GM21786 (cell line): Measurements from ENCODE around the gene ABCG1.
"Not testable (repeated sequence)": the region's sequence is repeated elsewhere in the genome, so short reads cannot be mapped to it uniquely, and the experiment has no call there.

ENCODE experiments used
- ATAC-seq: cut with Tn5 transposase; IDR thresholded peaks from one replicate; pipeline ENCODE4 v1.9.1; 2021; ENCODE audit not compliant: unreplicated experiment

ABCG1 gene

DNA sequence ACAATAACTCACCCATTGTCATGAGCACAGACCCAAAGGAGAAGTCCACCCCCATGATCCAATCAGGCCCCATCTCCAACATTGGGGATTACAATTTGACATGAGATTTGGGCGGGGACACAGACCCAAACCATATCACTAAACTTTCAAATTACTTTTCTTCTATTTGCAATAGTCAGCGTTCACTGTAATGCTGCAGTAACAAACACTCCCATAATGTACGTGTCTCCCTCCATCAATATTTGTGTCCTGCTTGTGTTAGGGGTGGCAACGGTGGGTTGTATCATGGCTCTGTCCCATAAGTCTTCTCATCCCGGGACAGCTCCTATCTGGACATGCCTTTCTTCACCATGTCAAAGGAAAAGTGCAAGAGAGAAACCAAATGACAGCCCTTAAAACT is 70.0 kb downstream of the ABCG1 start:
- no peak for ATAC-seq

DNA sequence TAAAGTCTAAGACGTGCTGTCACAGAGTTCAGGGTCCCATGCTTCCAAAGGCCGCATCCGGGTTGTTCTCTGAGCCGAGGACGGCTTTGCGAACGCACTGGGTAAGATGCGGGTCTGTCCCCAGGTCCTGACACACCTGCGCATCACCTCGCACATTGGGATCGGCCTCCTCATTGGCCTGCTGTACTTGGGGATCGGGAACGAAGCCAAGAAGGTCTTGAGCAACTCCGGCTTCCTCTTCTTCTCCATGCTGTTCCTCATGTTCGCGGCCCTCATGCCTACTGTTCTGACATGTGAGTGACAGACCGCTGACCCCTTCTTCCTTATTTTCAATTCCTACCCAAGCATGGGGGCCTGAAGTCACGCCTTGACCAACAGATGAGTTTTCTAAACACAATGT is 71.0 kb downstream of the ABCG1 start:
- no peak for ATAC-seq

DNA sequence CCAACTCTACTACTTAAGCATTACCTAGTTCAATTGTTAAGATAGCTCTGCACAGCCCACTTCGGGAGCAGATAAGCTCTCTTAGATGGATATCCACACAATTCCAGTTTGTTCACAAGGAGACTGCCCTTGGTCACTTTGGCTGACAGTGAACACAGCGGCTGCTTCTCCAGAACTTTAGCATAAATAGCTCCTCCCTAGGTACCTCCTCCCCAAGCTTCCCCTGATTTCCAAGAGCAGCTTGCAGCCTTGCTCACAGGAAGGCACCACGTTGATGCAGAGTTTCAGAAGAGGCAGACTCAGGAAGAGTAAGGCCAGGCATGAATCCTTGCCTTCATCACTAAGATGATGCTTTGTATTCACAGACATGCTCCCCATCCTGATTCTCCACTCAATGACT is 71.6 kb downstream of the ABCG1 start:
- ATAC-seq, result no peak

DNA sequence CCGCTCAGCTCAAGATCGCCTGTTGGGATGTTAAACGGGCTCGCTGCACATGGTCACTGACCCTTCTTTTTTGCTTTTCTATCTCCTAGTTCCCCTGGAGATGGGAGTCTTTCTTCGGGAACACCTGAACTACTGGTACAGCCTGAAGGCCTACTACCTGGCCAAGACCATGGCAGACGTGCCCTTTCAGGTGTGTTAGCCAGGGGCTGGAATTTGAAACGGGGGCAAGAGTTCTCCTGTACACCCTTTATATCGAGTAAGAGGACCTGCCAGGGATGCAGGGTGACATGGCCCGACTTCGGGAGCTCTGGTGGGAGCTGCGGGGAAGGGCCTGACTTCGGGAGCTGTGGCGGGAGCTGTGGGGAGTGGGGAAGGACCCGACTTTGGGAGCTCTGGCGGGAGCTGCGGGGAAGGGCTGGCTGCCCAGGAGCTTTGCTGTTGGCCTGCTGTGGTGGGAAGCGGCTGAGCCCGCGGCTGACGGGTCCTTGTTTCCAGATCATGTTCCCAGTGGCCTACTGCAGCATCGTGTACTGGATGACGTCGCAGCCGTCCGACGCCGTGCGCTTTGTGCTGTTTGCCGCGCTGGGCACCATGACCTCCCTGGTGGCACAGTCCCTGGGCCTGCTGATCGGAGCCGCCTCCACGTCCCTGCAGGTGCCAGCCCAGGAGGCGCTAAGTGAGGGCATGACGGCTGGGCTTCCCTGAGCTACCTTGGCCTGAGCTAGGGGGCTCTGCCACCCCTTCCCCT is 72.2 kb downstream of the ABCG1 start:
- no peak for ATAC-seq

DNA sequence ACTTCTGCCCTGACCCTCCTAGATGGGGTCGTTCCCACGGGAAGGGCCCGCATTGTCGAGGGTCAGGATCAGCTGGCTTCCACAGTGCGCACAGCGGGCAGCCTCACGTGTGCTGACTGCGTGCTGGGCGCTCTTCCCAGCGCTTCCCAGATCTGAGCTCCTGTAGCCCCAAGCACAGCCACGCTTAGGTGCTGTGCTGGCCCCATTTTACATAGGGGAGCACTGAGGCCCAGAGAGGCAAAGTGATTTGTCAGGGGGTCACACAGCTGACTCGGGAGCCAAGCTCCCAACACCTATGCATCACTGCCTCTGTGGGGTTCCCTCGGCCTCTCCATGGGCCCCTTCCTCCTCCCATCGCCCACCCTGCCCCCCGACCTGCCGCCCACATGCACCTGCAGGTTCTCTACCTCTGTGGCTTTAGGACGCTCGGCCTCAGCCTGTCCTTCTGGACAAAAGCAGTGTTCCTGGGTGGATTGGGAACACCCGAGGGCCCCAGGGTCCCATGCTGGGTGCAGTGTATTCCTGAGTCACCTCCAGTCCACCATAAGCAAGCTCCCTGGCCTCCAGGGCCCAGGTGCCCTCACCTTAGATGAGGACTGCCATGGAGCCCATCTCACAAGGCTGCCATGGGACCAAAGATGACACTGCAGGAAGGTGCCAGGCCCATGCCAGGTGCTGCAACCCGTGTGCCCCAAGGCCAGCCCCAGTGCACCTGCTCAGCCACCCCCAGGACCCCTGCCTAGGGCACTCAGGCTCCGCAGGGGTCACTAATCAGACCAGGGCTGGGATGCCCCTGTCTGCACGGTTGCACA is 73.0 kb downstream of the ABCG1 start:
- ATAC-seq, result no peak

DNA sequence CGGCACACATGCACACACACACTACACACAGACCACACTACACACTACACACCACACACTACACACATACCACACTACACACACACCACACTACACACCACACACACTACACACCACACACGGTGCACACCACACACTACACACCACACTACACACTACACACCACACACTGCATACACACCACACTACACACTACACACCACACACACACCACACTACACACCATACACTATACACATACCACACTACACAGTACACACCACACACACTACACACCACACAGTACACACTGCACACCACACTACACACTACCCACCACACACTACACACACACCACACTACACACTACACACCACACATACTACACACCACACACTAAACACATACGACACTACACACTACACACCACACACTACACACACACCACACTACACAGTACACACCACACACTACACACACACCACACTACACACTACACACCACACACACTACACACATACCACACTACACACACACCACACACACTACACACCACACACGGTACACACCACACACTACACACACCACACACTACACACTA is 73.7 kb downstream of the ABCG1 start:
- ATAC-seq, result not testable (repeated sequence)

DNA sequence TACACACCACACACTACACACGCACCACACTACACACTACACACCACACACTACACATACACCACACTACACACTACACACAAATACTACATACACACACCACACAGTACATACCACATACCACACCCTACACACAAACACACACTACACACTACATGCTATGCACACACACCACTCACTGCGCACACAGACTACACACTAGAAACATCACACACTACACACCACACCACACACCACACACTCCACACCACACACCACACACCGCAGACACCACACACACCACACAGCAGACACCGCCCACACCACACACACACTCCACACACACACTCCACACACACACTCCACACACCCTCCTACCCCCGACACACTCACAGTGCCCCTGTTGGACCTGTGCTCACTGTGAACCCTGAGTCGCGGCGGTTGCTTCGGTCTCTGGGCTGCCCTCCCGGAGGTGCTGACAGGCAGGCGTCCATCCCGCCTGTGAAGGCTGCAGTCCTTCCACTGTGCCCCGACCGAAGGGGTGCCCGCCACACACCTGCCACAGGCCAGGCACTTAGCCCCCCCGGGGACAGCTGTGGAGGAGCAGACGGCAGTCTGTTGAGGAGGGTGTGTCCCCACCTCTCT is 74.8 kb downstream of the ABCG1 start:
- ATAC-seq, result no peak

DNA sequence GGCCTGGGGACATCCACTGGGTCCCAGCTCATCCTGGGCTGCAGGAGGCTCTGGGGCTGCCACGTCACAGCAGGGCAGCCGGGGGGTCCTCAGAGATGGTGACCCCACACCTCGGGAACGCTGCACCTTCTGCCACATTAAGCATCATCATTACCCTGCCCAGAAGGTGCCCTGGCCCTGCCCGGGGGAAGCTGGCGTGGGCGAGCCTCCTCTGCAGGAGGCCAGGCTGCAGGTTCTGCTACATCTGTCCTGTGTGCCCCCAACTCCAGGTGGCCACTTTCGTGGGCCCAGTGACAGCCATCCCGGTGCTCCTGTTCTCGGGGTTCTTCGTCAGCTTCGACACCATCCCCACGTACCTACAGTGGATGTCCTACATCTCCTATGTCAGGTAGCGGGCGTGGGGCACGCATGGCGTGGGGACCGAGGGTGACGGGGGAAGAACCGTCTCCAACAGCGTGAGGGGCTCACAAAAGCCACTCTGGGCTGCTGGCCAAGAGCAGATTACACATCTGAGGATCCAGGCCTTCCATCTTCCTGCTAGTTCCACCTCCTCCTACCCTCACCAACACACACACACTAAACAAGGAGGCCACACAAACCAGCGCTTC is 75.4 kb downstream of the ABCG1 start:
- ATAC-seq, result no peak

DNA sequence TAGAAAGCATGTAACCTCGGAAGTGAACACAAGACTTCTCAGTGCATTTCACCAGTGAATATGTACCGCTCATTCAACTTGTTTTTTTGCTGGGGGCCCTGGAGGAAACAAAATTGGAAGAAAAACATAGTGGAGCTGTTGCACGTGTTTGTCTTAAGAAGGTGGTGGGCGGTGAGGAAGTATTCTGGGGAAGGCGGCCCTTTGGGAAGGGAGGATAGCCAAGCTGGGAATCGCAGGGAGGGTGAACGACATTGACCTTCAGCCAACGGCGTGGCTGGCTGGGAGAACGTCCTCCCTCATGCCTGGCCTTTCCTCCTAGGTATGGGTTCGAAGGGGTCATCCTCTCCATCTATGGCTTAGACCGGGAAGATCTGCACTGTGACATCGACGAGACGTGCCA is 76.9 kb downstream of the ABCG1 start:
- no peak for ATAC-seq

DNA sequence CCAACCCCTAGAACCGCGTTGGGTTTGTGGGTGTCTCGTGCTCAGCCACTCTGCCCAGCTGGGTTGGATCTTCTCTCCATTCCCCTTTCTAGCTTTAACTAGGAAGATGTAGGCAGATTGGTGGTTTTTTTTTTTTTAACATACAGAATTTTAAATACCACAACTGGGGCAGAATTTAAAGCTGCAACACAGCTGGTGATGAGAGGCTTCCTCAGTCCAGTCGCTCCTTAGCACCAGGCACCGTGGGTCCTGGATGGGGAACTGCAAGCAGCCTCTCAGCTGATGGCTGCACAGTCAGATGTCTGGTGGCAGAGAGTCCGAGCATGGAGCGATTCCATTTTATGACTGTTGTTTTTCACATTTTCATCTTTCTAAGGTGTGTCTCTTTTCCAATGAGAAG is 77.6 kb downstream of the ABCG1 start:
- no peak for ATAC-seq

DNA sequence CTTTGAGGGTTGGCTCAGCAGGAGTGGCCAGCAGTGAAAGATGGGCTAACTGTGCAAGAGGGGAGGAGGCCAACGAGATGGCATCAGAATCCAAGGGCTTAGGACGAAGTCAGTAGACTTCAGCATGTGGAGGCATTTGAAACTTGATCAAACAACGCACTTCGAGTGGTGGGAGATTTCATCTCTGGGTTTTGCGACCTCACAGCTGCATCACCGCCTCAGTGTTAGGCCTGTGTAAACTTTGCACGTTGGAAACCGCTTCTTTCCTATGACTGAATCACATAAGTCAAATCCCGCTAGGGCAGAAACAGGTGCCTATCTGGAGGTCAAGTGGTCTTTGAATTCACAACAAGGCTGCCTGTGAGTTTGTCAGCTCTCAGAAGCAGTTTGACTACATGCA is 78.4 kb downstream of the ABCG1 start:
- no peak for ATAC-seq

DNA sequence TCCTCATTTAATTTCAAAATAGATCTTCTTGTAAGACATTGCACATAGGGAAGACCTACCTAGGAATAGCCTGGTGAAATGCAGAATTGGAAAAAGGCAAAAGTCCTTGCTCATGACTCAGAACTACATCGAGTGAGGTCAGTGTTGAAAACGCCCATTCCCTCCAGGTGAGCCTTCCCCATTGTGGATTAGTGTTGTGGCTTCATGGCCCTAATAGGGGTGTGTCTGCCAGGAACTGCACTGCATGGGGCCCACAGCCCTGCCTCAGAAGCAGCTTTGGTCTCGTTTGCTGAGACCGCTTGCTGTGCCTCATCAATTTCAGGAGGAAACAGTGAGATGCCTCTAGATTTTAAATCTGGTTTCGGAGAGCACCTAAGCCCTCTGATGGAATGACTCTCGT is 79.3 kb downstream of the ABCG1 start:
- ATAC-seq, result no peak

DNA sequence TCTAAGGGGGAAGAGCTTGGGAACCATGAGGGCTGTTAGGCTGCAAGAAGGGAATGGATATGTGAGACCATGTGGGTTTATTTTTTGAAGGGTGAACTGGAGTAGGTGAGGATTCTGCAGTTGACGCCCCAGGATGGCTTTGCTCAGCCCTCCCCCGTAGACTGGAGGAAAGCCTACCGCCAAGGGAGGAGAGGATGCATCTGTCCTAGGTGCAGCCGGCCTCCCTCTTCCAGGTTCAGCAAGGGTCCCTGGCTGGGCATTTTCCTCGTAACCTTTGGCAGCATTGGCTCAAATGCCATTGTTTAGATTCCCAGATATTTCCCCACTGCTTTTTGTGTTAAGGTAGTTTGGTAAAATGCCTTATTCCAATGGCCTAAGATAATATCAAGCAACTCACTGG is 79.7 kb downstream of the ABCG1 start:
- ATAC-seq, result no peak

DNA sequence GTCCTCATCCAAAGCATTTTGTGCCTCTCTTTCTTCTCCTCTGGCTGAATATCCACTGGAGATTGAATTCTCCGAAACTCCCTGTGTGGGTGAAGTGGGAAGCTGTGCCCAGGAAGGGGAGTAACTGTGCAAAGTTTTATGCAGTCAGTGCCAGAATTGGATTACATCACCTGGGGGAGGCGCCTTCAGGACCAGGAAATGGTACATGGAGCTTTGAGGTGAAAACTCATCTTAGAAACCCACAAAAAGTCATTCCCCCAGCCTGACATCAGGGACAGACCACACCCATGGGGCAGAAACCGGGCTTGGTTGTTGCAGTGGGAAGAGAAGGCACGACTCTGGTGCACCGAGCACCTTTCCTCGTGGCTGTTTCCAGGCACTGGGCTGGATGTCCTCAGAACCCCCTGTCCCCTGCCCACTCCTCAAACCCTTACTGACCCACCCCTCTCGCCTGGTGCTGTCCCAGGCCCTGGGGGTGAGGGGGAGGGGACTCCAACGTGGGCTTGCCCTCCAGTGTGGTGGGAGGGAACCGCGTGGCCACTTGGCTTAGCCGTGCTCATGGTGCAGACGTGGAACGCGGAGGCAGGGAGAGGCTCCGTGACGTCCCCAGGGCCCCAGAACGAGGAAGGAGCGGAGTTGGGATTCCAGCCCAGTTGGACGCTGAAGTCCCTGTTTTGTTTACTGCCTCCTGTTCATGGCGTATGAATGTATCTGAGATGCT is 80.5 kb downstream of the ABCG1 start:
- no peak for ATAC-seq

DNA sequence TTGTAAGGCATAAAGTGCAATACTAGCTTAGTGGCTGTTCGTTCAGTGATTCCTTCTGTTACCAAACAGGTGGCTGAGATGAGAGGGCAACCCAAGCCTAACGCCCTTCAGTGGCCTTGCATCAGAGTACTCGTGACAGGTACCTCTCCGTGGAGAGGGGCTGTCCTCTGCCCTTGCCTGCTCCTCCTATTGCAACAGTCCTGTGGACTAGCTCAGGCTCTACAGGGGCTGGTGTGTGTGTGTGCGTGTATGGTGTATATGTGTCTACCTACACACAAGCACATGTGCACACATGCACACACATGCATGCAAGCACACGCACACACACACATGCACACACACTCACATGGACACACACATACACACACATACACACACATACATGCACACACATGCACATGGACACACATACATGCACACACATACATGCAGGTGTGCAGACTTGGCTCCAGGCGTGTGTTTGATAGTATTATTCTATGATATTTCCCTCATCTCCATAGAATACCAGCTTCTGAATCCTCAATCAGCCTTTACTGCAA is 81.2 kb downstream of the ABCG1 start:
- ATAC-seq, result no peak

DNA sequence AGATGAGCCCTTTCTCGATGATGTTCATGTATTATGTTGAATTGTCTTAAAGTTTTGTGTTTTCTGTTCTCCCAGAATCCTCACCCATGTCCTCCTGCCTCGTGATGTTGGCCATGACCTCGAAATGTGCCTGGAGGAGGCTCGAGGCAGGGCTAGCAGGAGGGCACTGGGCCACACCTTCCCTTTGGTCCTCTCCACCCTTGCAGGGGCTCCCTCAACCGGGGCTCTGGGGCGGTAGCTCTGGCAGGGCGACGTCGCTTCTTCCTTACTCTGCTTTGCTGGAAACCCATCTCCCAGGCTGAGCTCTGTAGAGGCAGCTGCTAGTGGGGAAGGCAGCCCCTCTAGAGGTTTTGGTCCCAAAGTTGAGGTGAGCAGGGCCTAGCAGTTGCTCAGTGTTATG is 82.0 kb downstream of the ABCG1 start:
- ATAC-seq, result no peak

DNA sequence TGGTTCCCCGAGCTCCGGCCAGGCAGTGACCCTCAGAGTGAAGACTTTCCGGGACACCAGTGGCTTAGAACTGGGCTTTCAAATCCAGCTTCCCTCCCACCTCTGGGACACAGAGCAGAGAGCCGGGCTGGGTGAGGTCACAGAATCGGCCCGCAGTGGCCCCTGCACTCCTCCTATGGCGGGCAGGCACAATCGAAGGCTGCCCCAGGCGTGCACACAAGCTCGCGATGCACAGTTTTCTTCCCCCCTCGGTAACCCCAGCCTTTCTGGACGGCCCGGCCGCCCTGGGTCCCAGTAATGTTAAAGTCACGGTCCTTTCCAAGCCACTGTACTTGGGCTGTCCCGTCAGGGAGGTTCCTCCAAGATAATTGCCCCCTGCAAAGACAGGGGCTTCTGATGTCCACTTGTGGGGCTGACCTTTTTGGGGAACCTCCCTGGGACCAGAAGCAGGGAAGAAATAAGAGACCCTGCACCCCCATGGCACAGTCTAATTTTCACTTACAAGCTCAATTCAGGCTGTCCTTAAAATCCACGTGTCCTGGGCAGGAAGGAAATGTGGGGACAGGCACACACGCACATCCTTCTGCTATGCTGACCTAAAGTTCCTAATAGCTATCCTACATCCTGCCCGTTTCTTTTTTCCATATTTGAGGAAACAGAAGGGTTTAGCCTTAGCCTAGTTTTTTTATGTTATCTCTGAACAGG is 82.6 kb downstream of the ABCG1 start:
- ATAC-seq, result no peak

DNA sequence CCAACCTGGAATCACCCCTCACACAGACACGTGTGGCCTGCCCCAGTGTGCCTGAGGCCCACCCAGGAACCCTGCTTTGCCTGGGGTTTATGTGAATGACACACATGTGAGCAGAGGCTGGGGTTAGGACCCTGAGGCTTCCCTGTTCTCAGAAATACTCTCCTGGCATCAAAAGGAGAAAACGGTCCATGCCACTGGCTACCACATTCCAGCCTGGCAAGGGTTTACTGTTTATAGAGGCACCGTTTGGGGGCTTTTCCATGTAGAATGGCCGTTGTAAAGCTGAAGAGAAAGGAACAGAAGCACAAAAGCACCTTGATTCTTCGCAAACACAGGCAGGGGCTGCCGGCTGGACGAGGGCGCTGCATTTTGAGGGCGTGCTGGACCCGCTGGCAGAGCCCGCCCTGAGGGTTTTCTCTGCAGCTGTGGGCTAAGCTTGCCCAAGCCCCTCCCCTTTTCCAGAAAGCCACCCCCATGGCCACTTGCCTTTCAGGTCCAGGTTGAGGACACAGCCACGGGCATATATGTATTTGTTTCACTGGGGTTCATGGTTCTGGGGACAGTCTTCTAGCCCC is 83.2 kb downstream of the ABCG1 start:
- no peak for ATAC-seq

DNA sequence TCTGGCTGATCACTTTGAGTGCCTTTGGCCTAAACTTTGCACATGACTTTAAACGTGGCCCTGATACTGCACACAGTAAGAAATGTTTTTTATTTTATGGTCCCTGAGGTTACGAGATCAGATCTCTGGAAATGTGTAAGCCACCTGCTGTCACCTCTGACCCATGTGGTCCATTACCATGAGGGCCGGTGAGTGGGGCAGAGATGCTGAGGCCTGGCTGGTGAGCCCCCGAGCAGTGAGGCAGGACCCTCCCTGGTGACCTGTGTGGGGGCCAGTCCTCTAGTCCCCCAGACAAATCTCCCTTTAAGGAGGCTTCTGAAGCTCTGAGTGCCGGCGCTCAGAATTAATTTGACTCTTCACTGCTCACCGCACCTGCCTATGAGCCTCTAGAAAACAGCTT is 83.9 kb downstream of the ABCG1 start:
- ATAC-seq, result no peak
